HG03378 (cell line): ENCODE measurements around the gene GABRR2.
A peak's percentile ranks its signal among the peaks of the same experiment; 100 is the strongest.
"Not testable (repeated sequence)": the region's sequence is repeated elsewhere in the genome, so short reads cannot be mapped to it uniquely, and the experiment has no call there.

ENCODE experiments used
- ATAC-seq: cut with Tn5 transposase; IDR thresholded peaks from one replicate; pipeline ENCODE4 v1.9.1; 2021; ENCODE audit warnings: mild to moderate bottlenecking, moderate library complexity; ENCODE audit not compliant: unreplicated experiment

Gene GABRR2

DNA sequence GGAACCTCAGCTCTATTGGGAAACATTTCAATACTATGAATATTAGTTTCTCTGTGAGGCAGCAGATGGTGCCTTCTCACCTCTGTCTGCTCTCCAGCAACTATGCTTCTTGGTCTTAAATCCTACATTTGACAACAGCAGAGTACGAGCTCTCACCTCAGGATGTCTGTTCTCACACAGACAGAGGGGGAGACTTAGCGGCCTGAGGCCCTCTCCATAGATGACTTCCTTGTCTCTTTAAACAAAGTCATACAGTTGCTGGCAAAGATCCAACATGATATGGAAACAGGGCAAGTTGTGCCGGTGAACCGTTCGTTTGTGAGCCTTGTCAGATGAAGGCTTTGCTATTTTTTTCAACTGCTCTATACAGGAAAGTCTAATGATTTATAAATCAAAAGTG lies 54.3 kb downstream of the GABRR2 start:
- ATAC-seq = no peak

DNA sequence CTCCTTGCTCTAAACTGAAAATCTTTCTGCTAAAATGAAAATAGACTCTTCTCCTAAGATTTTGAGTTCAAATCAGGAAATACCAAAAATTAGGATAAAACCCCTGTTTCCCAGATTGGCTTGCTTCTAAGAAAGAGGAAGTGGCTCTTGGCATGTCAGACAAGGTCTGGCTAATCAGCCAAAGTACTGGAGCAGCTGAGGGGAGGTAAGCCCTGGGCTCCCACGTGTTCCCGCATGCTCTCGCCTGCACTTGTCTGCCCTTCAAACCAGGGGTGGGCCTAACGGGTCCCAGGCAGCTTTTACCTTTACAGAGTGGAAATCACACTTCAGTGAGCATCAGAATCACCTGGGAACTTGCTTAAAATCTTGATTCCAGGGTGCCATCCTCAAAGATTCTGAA lies 54.8 kb downstream of the GABRR2 start:
- ATAC-seq = no peak

DNA sequence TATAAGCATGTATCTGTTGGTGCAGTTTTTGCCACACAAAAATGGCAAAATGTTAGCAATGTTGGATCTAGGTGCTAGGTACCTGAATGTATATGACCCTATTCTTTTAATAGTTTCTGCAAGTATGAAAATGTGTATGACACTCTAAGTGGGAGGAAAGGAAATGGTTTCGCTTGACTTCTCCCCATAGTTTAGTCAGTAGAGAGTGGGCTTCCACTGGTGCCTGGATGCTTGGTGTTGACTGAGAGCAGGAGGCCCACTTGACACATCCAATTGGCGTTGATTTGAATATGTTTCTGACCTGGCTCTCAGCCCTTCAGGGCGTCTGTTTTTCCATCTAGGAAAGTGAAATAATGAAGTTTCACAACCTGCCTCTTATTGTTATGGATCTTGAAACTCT lies 56.2 kb downstream of the GABRR2 start:
- peak; percentile 87 for ATAC-seq

DNA sequence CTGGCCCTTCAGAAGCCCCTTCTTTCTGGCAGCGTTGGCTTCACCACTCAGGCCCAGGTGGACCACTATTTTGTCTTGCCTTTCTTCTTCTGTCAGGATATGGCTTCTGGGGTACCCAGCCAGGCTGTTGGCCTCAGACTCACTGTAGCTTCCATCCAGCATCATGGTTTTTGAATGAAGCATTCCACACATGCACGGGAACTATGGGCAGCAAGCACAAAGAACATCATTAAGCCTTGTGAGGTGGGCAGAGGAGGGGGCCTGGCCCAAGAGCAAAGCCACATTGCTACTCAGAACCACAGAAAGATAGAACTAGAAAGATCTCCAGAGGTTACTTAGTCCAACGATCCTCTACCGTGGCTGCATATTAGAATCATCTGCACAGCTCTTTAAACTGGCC lies 57.3 kb downstream of the GABRR2 start:
- no peak for ATAC-seq

DNA sequence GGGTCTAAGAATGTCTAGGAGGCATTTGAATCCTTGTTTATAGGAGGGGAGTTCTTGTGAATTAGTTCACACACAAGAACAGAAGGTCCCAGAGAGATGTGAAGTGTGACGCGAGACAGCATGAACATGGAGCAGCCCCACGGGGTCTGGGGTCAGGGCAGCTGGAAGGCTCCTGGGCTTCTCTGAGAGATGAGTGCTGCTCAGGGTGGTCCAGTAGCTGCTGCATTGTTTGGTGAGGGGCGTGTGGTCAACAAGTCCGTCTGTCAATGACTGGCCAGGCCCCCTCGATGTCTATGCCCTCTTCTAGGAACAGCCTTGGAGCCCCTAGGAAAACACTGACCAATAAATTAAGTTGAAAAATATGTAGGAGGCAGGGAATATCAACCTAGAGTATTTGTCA lies 57.8 kb downstream of the GABRR2 start:
- ATAC-seq = no peak

DNA sequence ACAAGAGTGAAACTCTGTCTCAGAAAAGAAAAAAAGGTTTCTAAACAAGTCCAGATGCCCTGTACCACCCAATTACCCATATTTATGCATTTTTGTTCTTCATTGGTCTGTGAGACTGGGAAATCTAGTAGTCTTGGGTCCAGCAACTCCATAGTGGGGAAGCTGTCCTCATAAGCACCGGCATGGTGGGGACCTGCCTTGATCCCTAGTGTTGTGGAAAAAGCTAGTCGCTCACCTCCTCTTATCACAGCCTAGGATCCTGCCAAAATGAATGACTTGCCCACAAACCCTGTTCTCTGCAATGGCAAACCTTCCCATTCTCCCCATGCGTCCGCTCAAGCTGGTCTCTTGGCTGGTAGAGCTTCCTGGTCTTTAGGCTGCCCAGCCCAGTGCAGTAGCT lies 59.7 kb downstream of the GABRR2 start:
- ATAC-seq = no peak

DNA sequence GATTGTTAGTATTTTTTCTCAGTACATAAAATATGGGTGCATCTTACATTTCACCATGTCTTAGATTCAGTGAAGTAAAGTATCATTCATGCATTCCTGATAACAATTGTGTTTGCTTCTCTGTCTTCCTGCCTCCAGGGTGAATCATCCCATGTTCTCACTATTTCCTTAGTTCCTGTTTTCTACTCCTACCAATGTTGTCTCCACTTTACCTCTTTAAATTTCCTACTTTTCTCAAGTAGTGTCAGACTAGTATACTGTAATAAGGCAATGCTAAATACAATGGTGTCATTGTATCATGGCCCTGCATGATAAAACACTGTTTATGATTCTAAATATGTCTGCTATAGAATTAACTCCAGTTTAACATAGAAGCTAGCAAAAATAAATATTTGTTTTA lies 60.5 kb downstream of the GABRR2 start:
- no peak for ATAC-seq

DNA sequence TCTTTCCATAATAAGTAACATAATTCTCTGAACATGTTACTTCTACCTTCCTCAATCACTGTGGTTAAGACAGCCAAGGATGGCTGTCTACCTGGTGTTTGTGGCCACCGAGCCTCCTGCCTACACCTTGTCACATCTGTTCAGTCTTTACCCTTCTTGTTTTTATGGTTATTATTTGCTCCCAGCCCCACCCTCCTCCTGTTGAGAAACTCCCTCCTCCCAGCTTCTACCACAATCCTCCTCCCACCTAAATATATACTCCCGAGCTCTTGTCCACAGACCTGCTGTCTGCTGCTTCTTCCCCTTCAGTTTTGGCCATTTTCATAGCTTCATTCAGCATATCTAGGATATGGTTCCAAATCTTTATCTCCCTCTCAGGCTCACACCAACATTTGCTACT lies 62.2 kb downstream of the GABRR2 start:
- no peak for ATAC-seq

DNA sequence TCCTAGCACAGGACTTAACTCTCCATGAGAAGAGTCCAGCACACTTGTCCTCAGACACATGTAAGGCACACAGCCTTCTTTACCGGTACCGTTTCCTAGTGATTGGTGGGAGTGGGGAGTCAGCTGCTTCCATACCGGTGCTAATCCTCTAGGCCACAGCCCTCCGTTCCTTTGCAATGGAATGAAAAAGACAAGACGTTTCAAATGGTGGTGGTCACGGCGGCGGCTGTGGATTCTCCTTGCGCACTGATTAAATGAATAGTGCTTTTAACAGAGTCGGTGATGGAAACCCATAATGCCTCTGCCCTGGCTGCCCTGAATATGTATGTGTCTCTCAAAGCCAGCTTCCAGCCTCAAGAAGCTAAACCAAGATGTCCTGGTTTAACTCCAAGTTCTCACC lies 63.1 kb downstream of the GABRR2 start:
- ATAC-seq = no peak

DNA sequence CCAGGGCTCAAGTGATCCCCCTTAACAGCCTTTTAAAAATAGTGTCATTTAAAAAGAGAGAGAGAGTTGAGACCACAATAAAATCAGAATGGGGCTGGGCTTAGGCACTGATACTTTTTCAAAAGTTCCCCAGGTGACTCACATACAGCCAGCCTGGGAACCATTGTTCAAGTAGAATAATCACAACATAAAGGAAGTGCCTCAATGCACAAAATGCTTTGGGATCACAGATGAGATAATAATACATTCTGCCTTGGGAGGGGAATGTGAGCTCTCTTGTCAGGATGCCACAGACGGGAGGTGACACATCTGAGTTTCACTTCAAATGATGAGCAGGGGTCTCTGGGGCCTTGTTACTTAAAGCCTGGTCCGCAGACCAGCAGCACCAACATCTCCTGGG lies 63.9 kb downstream of the GABRR2 start:
- ATAC-seq = no peak

DNA sequence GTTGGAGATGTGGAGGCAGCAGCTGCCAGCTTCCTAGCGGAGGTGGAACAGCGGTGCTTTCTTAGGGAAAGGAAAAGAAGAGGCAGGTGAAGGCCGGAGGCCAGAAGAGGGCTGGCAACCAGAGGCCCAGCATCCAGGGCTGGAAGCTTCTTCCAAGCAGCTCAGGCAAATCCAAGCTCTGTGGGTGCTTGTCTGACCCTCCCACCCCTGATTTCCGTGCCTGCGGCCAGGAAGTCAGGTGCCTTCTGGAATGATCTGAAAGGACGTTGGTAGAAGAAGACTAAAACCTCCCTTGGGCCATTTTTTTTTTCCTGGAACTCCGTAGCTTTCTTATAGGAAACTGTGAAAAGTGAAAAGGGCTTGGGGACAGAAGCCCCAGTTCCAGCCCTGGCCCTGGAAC lies 64.9 kb downstream of the GABRR2 start:
- no peak for ATAC-seq

DNA sequence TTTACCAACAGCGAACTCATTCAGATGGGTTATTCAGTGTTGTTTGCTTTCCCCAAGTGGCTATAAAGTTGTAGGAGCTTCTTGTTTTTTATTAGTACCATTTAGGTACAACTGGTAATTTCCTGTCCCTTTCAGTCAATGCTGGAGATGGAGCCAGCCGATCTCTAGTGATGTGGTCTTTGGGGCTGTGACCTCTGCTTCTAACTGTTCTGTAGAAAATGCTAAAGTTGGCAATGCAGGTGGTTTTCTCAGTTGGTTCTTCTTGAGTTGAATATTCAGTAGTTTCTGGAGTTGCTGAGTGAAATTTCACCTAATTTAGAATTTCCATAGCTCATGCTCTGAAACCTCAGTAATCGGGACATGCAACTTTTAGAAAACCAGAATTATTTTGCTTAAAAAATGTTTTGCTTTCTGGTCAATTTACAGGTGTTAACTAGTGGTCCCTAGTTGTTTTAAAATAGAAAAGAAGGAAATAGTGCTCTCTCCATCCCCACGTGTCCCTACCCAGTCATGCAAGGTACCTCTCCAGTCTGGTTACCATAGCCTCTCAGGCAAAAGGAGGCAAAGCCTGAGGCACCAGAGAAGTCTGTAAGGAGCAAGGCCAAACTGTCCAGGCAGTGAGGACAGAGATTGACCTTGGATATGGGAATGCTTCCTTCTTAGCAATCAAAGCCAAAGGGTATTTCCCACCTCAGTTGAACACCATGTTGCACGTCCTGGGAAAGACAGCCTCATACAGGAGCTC lies 70.7 kb downstream of the GABRR2 start:
- no peak for ATAC-seq

DNA sequence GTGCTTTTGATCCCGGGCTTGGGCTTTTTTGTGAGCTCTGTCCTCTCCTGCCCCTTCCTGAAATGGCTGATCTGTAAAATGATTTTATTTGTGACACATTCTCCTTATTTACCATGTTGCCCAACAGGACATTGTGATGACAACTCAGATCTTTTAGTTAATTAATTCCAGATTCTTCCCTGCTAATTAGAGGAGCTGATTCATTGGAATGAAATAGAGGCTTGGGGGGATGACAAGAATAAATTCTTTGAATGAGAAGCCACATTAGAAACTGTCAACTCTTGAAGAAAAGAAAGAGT lies 71.8 kb downstream of the GABRR2 start:
- ATAC-seq = no peak

DNA sequence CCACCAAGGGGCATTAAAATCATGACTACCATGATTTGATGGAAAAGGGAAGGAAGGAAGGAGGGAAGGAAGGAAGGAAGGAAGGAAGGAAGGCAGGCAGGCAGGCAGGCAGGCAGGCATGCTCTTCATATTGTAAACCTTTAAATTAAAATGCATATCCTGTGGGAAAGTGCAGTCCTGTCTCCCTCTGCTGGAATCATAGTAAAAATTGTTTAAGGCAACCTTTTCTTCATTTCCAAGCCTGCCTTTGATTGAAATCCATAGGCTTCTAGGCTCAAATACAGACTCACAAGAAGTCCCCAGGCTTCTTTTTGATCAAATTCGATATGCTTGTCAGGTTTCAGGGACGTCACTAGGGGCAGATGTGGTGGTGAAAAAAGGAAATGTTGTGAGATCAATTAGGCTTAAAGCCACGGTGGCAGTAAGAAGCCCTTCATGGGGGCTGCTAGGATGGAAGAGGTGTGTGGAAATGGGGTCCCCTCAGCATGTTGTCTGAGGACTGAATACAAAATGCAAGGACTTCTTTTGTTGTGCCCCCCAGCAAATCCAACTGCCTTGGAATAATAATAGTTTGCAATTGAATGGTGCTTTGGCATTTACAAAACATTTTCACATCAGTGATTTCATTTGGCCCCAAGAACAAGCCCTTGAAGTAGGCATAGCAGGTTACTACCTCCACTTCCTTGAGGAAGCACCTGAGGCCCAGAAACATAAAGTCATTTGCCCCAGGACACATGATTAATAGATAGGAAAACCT lies 72.3 kb downstream of the GABRR2 start:
- ATAC-seq = no peak

DNA sequence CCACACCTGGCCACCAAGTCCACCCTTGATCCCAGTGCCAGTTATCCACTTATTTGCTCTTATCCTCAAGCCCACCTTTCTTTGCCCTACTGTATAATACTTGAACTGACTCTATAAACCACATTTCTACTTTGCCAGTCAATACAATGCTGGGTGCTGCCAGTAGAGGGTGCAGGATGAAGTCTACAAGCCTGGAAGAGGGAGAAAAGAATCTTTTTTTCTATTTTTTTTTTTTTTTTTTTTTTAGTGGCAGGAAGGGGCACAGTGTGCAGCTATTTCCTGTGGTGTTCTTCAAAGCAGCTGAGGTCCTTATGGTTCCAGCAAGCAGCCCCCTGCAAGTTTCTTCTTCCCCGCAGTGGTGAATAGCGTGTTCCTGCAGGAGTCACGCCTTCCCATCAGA lies 75.8 kb downstream of the GABRR2 start:
- ATAC-seq = no peak

DNA sequence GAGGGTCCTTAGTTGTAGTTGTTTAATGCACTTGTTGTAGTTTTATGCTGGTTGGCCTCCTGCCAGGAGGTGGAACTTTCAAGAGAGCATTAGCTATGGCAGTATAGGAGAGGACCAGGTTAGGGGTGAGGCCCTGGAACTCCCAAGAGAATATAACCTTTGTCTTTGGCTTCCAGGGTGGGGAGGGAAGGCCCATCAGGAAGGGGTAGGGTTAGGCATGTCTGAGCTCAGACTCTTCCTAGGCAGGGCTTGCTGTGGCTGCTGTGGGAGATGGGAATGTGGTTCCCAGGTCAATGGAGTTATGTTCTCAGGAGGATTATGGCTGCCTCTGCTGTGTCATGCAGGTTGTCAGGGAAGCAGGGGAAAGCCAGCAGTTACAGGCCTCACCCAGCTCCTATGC lies 77.9 kb downstream of the GABRR2 start:
- no peak for ATAC-seq

DNA sequence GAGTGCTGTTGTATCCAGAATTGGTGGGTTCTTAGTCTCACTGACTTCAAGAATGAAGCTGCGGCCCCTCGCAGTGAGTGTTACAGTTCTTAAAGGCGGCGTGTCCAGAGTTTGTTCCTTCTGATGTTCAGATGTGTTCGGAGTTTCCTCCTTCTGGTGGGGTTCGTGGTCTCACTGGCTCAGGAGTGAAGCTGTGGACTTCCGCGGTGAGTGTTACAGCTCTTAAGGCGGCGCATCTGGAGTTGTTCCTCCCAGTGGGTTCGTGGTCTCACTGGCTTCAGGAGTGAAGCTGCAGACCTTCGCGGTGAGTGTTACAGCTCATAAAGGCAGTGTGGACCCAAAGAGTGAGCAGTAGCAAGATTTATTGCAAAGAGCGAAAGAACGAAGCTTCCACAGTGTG lies 81.5 kb downstream of the GABRR2 start:
- ATAC-seq = not testable (repeated sequence)

DNA sequence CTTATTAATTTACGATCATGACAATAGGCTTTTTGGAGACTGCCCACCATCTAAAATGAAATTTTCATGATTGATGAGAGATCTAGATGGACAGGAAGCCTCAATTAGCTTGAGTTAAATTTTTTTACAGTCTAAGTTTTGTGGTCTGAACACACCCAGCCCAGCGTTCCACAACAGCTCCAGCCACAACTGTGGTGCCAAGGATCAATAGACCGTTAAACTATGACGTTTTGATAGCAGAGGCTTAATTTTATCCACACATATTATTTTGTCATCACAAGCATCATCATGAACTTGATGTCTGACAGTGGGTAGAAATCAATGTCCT lies 92.4 kb downstream of the GABRR2 start:
- no peak for ATAC-seq

DNA sequence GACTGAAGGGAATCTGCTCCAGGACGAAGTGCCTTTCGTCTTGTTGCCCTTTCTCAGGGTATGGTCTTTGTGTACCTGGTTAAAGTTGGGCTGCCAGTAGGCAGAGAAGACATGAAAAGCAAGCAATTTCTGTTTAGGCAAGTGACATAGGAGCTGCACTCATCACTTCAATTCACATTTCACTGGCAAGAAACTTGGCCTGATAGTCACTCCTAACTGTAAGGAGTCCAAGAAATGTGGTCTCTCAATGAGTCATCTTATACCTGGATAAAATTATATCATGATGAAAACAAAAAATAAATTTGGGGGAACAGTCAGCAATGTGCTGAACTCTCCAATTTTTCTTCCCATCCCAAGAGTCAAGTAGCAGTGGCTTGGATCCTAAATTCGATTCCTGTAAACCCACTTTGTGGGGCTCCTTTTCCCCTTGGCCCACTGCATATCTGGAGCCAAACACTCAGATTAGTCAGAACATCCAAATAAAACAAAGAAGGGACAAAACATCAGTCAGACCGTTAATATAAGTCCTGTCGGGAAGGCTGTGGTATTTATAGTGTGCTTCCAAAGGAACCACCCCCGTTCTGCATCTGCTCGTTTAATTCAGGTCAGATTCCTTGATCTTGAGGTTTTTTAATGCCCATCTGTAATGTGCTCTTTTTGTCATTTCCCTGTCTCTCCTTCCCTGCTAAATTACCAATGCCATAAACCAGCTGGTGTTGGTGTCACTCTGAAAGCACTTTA lies 93.0 kb downstream of the GABRR2 start:
- ATAC-seq = no peak

DNA sequence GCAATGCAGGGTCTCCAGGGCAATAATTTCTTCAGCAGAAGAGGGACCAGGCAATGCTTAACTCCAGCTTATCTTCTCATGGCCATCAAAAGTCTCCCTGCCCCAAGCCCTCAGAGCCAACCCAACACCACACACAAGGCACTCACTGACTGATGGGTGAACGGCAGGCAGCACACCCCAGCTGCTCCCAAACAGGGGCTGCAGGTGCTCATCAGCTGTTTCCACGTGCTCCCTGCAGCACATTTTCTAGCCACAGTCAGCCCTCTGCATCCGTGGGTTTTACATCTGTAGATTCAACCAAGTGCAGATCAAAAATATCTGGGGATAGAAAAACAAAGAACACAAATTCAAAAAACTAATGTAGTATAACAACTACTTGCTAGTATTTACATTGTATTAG lies 94.0 kb downstream of the GABRR2 start:
- no peak for ATAC-seq

DNA sequence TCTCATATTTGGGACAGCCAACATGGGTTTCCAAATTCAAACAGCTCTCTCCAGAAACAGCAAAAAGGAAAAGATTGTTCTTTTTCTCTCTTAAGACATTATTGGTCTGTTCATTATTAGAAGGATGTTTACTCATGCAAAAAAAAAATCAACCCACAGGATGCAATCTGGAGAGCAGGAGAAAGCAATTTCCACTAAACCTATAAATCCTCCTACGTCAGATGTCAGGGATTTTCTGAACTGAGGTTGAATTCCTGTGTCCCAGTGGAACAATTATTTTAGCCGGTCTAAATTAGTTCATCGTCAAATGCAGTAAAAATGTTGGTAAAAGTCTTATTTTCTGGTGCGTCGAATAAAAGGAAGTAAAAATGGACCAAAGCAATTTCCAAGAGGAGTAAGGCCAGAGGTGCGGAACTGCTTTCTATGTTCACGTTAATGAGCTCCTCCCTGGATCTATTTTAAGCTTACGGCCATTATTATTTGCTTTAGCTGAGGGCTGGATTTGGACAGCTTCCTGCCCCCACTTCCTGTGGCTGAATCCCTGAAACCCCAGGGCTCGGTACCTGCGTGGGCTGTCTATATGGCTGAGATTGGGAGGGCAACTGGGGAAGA lies 97.7 kb downstream of the GABRR2 start, which contains the start of gene GABRR1:
TSS of gene GABRR1 (minus strand) at position 60 of the 612 bp plus-strand sequence. CDS start at position 24, 36 bp downstream.
- ATAC-seq = no peak

DNA sequence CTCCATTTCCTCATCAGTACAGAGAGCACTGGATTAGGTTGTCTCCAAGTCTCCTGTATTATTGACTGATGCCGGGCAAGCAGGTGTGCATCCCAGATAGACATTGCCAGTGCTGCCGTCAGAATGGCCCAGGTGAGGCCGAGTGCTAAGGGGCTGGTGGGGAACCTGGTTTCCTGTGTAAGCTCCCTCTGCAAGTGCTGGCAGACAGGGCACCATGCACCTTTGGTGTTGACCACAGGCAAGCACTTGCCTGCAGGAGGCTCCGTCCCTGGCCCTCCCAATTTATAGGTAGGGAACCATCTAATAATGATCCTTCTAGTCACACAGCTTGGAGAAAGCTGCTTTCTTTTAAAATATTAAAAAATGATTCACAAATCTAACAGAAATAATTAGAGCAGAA lies 98.7 kb downstream of the GABRR2 start:
- no peak for ATAC-seq
